HUES48 (cell line): ENCODE results near the gene SSUH2.

Experiments used
- H3K27ac ChIP-seq: one replicate; pipeline ENCODE4 v1.7.0; 2013; ENCODE audit warnings: low read depth, low read length, inconsistent platforms
- H3K27me3 ChIP-seq: 2 replicates; pipeline ENCODE4 v1.6.1; 2013; ENCODE audit warnings: mild to moderate bottlenecking, low read length; ENCODE audit not compliant: control insufficient read depth, insufficient read depth
- H3K36me3 ChIP-seq: 2 replicates; pipeline ENCODE4 v1.6.1; 2013; ENCODE audit warnings: low read length; ENCODE audit not compliant: control insufficient read depth, insufficient read depth
- H3K4me1 ChIP-seq: 2 replicates; pipeline ENCODE4 v1.6.1; 2013; ENCODE audit warnings: mild to moderate bottlenecking, low read length; ENCODE audit not compliant: control insufficient read depth, insufficient read depth
- H3K4me3 ChIP-seq: 2 replicates; pipeline ENCODE4 v1.5.1; 2013; ENCODE audit warnings: mild to moderate bottlenecking, low read depth, low read length
- H3K9ac ChIP-seq: 2 replicates; pipeline ENCODE4 v1.6.1; 2013; ENCODE audit warnings: mild to moderate bottlenecking, low read depth, low read length, moderate library complexity
- H3K9me3 ChIP-seq: 2 replicates; pipeline ENCODE4 v1.6.1; 2013; ENCODE audit warnings: low read length; ENCODE audit not compliant: control insufficient read depth, insufficient read depth

Gene SSUH2

DNA sequence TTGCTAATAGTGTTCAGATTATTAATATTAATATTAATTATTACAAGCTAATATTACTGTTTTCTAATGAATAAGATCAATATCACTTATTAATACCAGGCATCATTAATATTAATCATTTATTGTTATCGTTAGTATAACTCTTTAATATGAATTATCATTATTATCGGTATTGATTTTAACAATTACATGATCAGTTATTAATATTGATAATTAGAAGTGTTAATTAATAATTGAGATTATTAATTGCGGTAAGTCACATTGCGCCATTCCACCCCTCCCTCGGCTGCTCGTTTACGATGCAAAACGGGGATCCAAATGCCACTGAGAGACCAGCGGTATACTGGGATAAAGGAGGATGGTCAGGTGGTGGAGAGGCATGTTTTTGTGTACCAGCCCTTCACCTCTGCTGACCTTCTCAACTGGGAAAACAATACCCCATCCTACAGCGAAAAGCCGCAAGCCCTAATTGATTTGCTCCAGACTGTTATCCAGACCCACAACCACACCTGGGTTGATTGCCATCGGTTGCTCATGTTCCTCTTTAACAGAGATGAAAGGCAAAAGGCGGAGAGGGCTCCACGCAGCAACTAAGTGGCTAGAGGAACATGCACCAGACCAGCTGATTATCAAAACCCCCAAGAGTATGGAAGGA lies 28.6 kb upstream of the SSUH2 start:
- Histone ChIP-seq H3K9me3 (no peaks in the 10 kb centered on the region), H3K4me1 (no peaks in the 10 kb centered on the region), H3K27ac (no peak overlapping the region), H3K27me3 (no peaks in the 10 kb centered on the region), H3K9ac (no peak overlapping the region), H3K36me3 (no peaks in the 10 kb centered on the region), H3K4me3 (no peak overlapping the region)

DNA sequence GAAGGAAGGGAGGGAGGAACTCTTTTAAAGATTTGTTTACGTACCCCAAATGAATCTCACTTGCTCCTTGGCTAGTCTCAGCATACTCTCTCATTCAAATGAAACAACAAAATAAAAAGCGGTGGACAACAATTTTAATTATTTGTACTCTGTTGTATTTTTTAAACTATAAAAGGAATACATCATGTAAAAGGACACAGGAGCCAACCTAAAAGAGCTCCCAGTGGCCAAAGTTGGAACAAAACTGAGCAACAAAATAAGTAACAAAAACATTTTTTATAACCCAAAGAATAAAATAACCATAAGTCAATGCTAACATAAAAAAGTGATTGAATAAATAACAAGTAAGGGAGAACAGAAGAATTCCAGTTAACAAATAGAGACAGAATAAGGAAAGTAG lies 24.4 kb upstream of the SSUH2 start:
- H3K4me1 ChIP-seq: no peaks in the 10 kb centered on the region
- no peak overlapping the region for H3K4me3 ChIP-seq
- H3K9ac ChIP-seq: no peak overlapping the region
- no peaks in the 10 kb centered on the region for H3K9me3 ChIP-seq
- no peaks in the 10 kb centered on the region for H3K27me3 ChIP-seq
- no peaks in the 10 kb centered on the region for H3K36me3 ChIP-seq
- H3K27ac ChIP-seq: no peak overlapping the region

DNA sequence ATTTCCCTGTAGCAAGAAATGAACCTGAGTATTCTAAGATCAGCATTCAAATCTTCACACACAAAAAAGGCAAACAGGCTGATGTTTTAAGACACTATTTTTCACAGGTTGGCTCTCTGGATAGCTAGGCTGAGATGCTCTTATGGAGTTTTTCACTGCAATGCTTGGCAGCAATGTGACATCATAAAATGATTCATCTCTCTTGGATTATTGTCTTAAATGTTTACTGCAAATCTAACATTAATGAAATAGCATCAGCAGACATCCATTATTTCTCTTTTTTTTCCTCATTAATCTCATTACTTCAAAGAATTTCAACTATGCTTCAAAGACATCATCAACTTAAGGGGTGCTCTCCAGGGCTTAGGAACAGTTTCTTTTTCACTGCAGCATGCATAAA lies 23.6 kb upstream of the SSUH2 start:
- H3K36me3 ChIP-seq: no peaks in the 10 kb centered on the region
- H3K4me1 ChIP-seq: peaks cover 3% of the 10 kb centered on the region; the same call in 1 of the 2 replicates
- H3K27ac ChIP-seq: no peak overlapping the region
- no peak overlapping the region for H3K9ac ChIP-seq
- H3K9me3 ChIP-seq: no peaks in the 10 kb centered on the region
- no peak overlapping the region for H3K4me3 ChIP-seq
- H3K27me3 ChIP-seq: no peaks in the 10 kb centered on the region

DNA sequence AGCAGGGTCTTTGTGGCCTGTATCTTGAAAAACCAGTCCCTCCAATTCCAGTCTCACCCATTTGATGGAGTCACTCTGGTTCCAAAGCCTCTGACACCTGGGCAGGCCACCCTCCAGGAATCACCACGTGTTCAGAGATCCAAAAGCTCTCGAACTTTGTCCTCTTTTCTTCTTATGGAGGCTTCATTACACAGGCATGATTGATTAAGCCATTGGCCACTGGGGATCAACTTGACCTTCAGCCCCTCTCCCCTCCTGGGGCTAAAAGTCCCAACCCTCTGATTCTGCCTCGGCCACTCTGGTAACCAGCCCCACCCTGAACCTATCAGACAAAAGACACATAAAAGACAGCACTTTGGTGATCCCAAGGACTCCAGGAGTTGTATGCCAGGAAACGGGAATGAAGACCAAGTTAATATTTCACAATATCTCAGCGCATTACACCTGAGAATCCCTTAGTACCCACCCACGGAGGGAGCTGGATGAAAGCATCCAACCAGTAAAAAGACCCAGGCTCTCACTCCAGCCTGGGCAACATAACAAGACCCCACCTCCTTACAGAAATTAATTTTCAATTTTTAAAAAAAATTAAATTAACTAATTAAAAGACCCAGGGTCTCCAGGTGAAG lies 23.0 kb upstream of the SSUH2 start:
- Histone ChIP-seq H3K27me3 (no peaks in the 10 kb centered on the region), H3K4me3 (no peak overlapping the region), H3K4me1 (peaks cover 8% of the 10 kb centered on the region; the same call in 1 of the 2 replicates), H3K9ac (no peak overlapping the region), H3K27ac (no peak overlapping the region), H3K9me3 (no peaks in the 10 kb centered on the region), H3K36me3 (no peaks in the 10 kb centered on the region)

DNA sequence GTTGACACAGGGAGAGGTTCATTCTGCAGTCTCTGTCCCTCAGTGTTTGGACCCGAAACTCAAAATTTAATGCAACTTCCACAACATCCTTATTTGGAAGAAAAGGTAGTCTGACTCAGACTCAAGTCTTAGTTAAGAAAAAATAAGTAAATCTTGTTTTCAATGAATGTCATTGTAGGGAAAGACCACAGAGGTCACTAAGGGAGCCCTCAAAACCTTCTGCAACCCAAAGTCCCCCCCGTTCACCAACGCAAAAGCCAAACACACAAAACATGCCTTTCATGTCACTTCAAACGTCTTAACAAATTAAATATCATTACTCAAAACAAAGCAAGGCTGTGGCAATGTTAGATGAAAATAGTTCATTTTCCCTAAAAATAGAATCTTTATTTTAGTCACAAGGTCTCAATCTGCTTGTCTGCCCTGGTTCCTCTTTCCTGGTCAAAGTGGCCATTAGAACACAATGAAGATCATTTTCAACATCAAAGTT lies 20.9 kb upstream of the SSUH2 start:
- Histone ChIP-seq H3K4me3 (no peak overlapping the region), H3K9ac (no peak overlapping the region), H3K27me3 (no peaks in the 10 kb centered on the region)

DNA sequence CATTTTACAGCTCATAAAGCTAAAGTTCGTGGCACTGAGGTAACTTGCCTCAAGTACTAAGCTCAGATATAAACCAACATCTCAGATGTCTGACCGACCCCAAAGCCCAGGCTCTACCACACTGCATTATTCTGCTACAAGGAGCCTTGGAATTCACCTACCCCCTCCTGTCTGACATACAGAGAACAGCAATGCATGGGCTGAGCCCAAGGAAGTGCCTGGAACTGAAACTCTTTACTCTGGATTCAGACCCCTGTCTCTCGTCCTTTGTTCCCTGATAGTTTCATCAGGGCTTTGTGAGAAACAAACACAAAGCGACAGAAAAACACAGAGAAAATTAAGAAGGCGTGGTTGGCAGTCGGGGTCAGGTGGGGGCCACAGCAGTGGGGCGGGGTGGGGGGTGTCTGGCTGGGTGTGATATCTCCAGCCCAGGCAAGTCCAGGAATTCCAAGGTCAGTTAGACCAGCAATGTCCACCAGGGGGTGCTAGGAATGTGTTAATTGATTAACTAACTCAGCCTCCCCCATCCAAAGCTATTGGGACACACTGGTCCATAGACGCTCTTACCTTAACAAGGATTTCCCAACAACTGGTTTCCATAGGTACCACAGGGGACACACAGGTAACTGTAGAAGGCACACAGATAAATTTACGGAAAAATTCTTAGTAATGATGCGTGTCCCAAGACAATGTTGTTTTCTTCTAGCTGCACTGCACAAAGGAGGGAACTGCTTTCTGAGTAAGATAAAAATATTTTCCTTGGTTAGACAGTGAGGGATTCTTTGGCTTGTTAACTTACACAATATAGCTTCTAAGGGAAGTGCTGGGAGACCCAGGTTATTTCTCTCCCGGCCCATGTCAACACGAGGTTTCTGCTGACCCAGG lies 18.8 kb upstream of the SSUH2 start:
- Histone ChIP-seq H3K36me3 (no peaks in the 10 kb centered on the region), H3K27ac (peak overlapping the region; percentile 23), H3K9ac (no peak overlapping the region), H3K9me3 (no peaks in the 10 kb centered on the region), H3K4me1 (peaks cover 8% of the 10 kb centered on the region; the same call in 1 of the 2 replicates), H3K27me3 (no peaks in the 10 kb centered on the region), H3K4me3 (no peak overlapping the region)

More for the DNA sequence above, 20.9 kb upstream of the SSUH2 start:
- no peaks in the 10 kb centered on the region for H3K9me3 ChIP-seq
- no peaks in the 10 kb centered on the region for H3K36me3 ChIP-seq
- peaks cover 8% of the 10 kb centered on the region; the same call in 1 of the 2 replicates for H3K4me1 ChIP-seq
- no peak overlapping the region for H3K27ac ChIP-seq

DNA sequence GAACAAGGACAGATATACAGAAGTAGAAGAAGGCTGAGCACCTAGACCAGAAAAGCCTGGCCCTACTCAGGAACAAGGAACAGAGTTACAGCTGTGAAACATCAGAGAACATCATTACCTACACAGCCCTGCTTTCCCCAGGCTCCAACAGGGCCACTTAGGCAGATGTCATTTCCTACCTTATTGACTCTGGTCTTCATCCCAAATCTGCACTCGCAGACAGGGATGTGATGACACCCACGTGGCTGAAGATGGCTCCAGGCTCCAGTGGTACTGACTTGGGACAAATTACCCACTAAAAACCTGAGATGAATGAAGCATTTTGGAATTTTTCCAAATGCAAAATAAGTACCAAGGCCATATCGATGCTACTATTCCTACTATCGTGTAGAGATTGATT lies 18.0 kb upstream of the SSUH2 start:
- H3K36me3 ChIP-seq: no peaks in the 10 kb centered on the region
- H3K9me3 ChIP-seq: no peaks in the 10 kb centered on the region
- peaks cover 8% of the 10 kb centered on the region; the same call in 1 of the 2 replicates for H3K4me1 ChIP-seq
- no peak overlapping the region for H3K4me3 ChIP-seq
- H3K27ac ChIP-seq: no peak overlapping the region
- no peaks in the 10 kb centered on the region for H3K27me3 ChIP-seq
- no peak overlapping the region for H3K9ac ChIP-seq

DNA sequence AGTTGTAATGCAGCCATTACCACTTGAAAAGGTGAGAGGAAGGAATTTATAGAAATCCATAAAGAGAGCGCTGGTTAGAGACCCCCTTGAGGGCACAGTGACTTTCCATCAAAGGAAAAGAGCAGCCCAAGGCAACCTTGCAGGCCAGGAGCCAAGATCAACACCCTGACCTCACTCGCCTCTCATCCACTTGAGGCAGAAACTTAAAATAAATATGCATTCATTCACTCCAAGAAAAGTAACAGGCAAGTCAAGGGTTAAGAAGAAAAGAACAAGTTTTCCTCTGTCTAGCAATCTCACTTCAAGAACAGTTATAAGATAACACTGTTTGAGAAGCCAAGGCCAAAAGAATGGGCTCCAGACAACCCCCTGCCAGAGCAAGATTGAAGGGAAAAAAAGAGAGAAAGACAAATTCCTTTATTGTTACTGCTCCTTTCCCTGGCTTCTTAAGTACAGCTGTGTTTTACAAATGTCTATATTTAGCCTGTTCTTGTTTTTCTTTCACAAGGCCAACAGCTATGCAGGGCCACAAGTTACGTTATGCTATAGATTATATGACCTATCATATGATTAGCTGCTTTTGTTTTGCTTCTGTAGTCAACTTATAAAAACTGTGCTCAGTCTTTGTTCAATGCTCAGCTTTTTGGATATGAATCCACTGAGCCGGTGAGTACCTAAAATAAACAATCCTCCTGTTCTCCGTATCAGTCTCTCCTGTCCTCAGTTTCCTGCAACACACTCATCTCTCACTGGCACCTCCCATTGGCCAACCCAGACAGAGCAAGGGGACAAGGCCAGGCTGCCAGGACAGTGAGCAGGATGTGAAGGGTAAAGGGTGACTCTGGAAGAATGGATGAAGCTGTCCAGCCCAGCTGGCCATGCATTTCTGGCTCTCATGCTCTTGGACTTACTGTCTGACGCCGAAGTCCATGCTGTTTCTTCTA lies 15.8 kb upstream of the SSUH2 start:
- peaks cover 8% of the 10 kb centered on the region; the same call in 1 of the 2 replicates for H3K4me1 ChIP-seq
- no peaks in the 10 kb centered on the region for H3K36me3 ChIP-seq
- peak overlapping the region; percentile 24 for H3K27ac ChIP-seq
- no peaks in the 10 kb centered on the region for H3K27me3 ChIP-seq
- no peaks in the 10 kb centered on the region for H3K9me3 ChIP-seq
- no peak overlapping the region for H3K4me3 ChIP-seq
- H3K9ac ChIP-seq: no peak overlapping the region

DNA sequence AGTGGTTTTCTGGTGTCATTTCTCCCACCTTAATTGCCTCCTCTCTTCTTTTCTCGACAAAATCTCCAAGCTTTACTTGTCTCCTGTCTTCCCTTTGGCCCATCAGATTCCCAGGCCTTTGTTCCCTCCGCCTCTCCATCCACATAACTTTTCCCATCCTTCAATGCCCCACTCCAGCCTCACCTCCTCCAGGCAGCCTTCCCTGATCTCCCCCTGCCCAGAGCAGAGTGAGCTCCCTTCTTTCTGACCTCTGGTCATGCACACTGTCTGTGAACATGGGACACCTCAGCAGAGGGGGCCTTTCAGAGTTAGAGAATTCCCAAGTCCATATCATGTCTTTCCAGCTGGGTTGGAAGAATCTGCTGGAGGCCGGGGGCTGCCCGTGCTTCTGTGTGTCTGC lies 14.6 kb upstream of the SSUH2 start:
- Histone ChIP-seq H3K4me1 (peaks cover 8% of the 10 kb centered on the region; the same call in 1 of the 2 replicates), H3K36me3 (no peaks in the 10 kb centered on the region), H3K9ac (no peak overlapping the region), H3K9me3 (no peaks in the 10 kb centered on the region), H3K4me3 (no peak overlapping the region), H3K27me3 (no peaks in the 10 kb centered on the region), H3K27ac (no peak overlapping the region)
